ENCODE results near the gene LRRC9. TPM values are rescaled to one million over a fixed set of nuclear protein-coding genes. Genes with fewer than 3 reads are reported as not detected.

LRRC9 gene
- total RNA-seq, 1 experiment from 2014 or later = 0.77 TPM

DNA sequence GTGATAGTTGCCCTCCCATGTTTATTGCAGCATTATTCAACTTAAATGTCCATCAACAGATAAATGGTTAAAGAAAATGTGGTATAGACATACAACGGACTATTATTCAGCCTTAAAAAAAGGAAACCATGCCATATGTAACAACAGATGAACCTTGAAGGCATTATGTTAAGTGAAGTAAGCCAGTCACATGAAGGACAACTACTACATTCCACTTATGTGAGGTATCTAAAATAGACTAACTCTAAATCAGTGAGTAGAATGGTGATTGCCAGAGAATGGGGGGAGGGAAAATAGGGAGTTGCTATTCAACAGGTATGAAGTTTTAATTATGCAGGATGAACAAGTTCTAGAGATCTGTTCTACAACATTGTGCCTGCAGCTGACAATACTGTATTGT lies 181.8 kb downstream of the LRRC9 start:
- H3K27me3 Mint-ChIP-seq (ENCODE audit: low read depth) = no peaks in the 10 kb centered on the region
- Histone ChIP-seq H3K56ac (ENCODE audit: insufficient read length, low read depth, low read length) (no peak overlapping the region), H3K79me1 (ENCODE audit: insufficient read depth, low read depth, low read length, poor library complexity, severe bottlenecking) (peaks cover 5% of the 10 kb centered on the region), H3K23ac (ENCODE audit: insufficient read length, low read depth, low read length) (no peak overlapping the region), H3K18ac (ENCODE audit: insufficient read length, low read depth, low read length) (no peak overlapping the region), H3K4ac (ENCODE audit: low read depth, low read length) (no peak overlapping the region), H4K5ac (ENCODE audit: insufficient read length, low read depth, low read length) (no peak overlapping the region), H3K14ac (ENCODE audit: insufficient read depth, low read length) (no peak overlapping the region), H3K4me2 (ENCODE audit: insufficient read depth, insufficient read length, low read length) (no peak overlapping the region), H3T11ph (ENCODE audit: low read length) (no peak overlapping the region), H3K27ac (ENCODE audit: insufficient read length, low read depth, low read length) (no peak overlapping the region), H2BK120ac (ENCODE audit: low read depth, low read length, poor library complexity, severe bottlenecking) (no peak overlapping the region), H2BK20ac (ENCODE audit: low read depth, low read length, poor library complexity, severe bottlenecking) (no peak overlapping the region), H2BK15ac (ENCODE audit: low read depth, low read length) (no peak overlapping the region), H2BK5ac (ENCODE audit: insufficient read length, low read length) (no peak overlapping the region), H3K79me2 (ENCODE audit: insufficient read depth, low read length) (peaks cover 12% of the 10 kb centered on the region; the same call in 1 of the 2 replicates), H2AK5ac (ENCODE audit: insufficient read length, low read length) (no peak overlapping the region), H3K9ac (ENCODE audit: extremely low read depth, insufficient read length, low read length) (no peak overlapping the region), H3K27me3 (ENCODE audit: insufficient read depth, low read length) (no peaks in the 10 kb centered on the region), H3K23me2 (ENCODE audit: insufficient read length, low read depth, low read length, poor library complexity, severe bottlenecking) (no peaks in the 10 kb centered on the region), H3K9me3 (ENCODE audit: control insufficient read depth, low read depth, low read length) (no peaks in the 10 kb centered on the region), H2AFZ (ENCODE audit: low read length) (no peak overlapping the region), H3K4me1 (ENCODE audit: insufficient read depth, low read length) (no peaks in the 10 kb centered on the region), H4K8ac (replicated peaks; ENCODE audit: insufficient read length, low read depth, low read length) (no peak overlapping the region), H4K91ac (ENCODE audit: insufficient read length, low read depth, low read length) (no peak overlapping the region), H2BK12ac (ENCODE audit: insufficient read length, low read depth, low read length) (no peak overlapping the region), H4K20me1 (ENCODE audit: control insufficient read depth, insufficient read depth, insufficient read length) (no peaks in the 10 kb centered on the region)
- H3K36me3 Mint-ChIP-seq (ENCODE audit: insufficient read depth in 1 of 3, low read depth in 3 of 3) = peaks cover 16 to 24% (median 20%) of the 10 kb centered on the region in 3 experiments
- H3K27ac Mint-ChIP-seq = no peak overlapping the region
- no peak for DNase-seq
- peaks cover 14% of the 10 kb centered on the region in 2 experiments; a peak in 3 of 4 replicates for H3K4me1 Mint-ChIP-seq
- WGBS (ENCODE audit: extremely low coverage, insufficient read length, low lambda C conversion rate) = no CpG with 5 or more reads among the region's 1 CpG
- H3K9me3 Mint-ChIP-seq = peaks cover 0 to 2% of the 10 kb centered on the region in 2 experiments; a peak in 1 of 5 replicates
- TF ChIP-seq, protein P1, sequence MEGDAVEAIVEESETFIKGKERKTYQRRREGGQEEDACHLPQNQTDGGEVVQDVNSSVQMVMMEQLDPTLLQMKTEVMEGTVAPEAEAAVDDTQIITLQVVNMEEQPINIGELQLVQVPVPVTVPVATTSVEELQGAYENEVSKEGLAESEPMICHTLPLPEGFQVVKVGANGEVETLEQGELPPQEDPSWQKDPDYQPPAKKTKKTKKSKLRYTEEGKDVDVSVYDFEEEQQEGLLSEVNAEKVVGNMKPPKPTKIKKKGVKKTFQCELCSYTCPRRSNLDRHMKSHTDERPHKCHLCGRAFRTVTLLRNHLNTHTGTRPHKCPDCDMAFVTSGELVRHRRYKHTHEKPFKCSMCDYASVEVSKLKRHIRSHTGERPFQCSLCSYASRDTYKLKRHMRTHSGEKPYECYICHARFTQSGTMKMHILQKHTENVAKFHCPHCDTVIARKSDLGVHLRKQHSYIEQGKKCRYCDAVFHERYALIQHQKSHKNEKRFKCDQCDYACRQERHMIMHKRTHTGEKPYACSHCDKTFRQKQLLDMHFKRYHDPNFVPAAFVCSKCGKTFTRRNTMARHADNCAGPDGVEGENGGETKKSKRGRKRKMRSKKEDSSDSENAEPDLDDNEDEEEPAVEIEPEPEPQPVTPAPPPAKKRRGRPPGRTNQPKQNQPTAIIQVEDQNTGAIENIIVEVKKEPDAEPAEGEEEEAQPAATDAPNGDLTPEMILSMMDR (conservative IDR thresholded peaks at IDR 0.05) = no peak
- no peak overlapping the region for H3K4me3 Mint-ChIP-seq
